Dermis microvascular lymphatic vessel endothelial cell (primary cell): ENCODE data around the gene MYPOP. TPM values are rescaled to one million over a fixed set of nuclear protein-coding genes. Genes with fewer than 3 reads are reported as not detected.

Source experiments
- DNase-seq, 2 donors: peaks; one replicate each; pipeline versions ENCODE4 v3.0.0 to v3.0.0-alpha.2; 2010; ENCODE audit warnings: low read depth in 2 of 2
- total RNA-seq: library from RNA; depleted of rRNA; stranded (reverse); fragments of >200 nt; gene quantifications from 2 replicates; pipeline ENCODE4 v1.2.1, GENCODE V29; 2014

MYPOP gene
- total RNA-seq, 1 donor from 2014 or later: 0.64 TPM

DNA sequence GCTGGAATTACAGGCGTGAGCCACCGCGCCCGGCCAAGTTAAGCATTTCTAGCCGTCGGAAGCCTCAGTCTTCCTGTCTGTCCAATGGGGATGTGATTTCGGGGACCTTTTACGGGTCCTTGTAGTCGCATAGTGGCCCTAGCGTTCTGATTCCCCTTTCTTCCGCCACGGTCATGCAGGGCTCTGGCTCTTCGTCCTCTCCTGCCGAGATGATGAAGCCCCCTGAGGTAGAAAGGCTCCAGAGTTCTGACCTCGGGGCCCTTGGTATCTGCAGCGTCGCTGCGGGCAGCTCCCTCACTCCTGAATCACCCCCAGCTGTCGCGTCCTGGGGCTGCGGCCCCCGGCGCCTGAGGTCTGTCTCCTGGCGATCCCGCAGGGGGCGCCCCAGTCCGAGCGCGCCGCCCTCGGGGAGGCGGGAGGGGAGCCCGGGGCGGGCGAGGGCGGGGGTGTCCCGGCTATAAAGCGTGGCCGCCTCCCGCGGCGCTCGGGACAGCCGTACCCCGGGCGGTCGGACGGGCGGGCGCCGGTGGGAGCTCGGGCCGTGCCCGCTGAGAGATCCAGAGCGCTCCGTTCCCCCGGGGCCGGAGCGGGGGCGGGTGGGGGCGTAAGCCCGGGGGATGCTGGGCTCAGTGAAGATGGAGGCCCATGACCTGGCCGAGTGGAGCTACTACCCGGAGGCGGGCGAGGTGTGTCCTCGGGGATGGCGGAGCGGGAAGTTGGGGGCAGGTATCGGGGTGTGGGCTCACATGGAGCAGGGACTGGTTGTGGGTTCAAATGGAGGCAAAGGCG lies 38.4 kb downstream of the MYPOP start, which contains the start of gene FOXA3:
FOXA3 (plus strand) TSS at position 487 of the 789 bp plus-strand sequence; CDS start at position 618, 131 bp downstream.
- peak in 1 of 2 donors; percentile 58 for DNase-seq

DNA sequence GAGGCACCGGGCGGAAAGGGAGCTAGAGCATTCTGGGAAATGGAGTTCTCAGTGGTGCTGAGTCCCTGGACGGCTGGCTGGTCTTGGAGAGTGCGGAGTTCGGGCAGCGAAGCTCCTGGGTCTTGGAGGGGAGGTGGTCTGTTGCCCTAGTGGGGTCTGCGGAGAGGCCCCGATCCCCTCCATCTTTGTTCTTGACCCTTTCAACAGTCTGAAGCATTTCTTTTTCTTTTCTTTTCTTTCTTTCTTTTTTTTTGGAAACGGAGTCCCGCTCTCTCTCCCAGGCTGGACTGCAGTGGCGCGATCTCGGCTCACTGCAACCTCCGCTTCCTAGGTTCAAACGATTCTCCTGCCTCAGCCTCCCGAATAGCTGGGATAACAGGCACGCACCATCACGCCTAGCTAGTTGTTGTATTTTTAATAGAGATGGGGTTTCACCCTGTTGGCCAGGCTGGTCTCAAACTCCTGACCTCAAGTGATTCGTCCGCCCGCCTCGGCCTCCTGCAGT lies 39.0 kb downstream of the MYPOP start:
- no peak for DNase-seq

DNA sequence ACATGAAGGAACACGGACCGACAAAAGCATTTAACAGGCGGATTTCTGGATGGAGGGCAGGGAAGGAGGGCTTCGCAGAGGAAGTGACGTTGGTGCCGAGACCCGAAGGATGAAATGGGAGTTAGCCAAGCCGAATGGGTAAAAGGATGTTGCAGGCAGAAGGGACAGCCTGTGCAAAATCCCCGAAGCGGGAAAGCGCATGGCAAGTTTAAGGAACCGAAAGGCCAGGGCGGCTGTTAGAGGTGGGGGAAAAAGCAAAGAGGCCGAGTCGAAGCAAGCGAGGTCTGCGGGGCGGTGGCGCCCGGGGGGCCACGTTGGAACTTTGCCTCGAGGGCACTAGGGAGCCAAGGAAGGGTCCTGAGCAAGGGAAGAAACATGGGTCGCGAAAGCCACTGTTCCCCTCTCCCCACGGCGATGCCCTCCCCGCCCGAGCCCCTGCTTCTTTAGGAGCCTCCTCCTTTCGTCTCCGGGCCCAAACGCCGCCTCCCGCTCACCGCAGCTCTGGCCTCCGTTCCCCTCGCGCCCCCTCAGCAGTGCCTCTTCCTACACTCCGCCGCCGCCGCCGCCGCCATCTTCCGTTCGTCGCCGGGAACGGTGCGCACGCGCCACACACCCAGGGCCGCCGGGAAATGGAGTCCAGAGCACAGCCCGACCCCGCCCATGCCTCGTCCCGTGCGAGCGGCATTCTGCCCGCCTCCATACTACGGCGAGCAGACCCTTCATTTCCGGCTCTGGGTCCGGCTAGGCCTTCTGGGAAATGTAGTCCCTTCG lies 39.7 kb downstream of the MYPOP start, which contains the start of gene SYMPK:
SYMPK (minus strand) TSS at position 584 of the 771 bp plus-strand sequence. CDS start 8,652 bp downstream, outside the sequence.
- DNase-seq: peak; percentile 95 to 99

DNA sequence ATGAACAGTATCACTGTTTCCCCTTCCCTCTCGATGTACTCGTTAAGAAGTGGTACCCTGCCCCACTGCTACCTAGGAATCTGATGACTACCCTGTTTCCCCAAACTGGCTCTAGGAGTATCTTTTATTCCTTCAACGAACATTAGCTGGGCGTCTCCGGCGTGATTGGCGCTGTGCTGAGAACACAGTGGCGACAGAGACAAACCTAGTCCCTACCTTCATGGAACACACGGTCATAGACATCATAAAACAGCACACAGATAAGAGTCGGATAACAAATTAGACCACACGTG lies 40.2 kb downstream of the MYPOP start:
- DNase-seq: no peak

DNA sequence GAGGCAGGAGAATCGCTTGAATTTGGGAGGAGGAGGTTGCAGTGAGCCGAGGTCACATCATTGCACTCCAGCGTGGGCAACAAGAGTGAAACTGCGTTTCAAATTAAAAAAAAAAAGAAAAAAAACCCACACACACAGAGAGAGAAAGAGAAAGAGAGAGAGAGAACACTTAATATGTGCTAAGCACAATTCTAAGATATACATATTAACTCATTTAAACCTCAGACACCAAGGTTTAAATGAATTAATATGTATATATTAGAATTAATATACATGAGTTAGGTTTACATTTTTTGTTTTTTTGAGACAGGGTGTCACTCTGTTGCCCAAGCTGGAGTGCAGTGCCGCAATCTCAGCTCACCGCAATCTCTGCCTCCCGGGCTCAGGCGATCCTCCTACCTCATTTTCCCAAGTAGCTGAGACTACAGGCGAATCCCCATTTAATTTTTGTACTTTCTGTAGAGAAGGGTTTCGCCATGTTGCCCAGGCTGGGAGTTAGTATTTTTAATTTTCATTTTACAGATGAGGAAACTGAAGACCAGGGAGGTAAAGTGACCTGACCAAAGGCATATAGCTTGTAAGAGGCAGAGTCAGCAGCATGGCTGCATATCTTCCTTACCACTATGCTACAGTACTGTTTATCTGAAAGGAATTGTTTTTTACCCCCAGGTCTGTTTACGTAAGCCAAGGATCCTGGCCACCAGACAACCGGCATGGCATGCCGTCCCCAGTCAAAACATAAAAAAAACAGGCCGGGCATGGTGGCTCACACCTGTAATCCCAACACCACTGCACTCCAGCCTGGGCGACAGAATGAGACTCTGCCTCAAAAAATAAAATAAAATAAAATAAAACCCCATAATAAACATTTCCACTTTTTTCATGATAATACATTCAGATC lies 41.8 kb downstream of the MYPOP start:
- no peak for DNase-seq

DNA sequence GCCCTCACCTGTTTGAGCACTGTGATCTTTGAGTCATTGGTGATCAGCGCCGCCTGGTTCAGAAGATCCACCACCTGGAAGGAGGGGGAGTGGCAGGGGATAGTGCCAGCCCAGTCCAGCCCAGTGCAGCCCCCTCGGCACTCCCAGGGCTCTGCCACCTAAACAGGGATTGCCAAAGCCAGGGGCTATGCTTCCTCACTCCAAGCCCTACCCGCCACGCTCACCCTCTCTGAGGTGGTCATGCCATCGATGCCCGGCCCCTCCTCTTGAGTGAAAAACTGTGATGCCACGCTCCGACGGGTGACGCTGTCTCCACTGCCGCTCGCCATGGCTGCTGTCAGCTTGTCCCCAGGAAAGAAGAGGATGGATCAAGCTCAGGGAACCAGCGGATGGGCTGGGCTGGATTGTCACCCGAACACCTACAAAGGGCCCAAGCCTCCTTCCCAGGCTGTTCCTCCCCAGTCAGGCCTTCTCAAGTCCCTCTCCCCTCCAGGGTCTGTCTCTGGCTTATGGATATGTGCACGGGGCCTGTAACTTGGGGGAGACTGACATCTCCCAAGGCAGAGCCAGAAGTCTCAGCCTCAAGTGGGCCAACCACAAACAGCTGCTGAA lies 48.1 kb downstream of the MYPOP start:
- DNase-seq: no peak

DNA sequence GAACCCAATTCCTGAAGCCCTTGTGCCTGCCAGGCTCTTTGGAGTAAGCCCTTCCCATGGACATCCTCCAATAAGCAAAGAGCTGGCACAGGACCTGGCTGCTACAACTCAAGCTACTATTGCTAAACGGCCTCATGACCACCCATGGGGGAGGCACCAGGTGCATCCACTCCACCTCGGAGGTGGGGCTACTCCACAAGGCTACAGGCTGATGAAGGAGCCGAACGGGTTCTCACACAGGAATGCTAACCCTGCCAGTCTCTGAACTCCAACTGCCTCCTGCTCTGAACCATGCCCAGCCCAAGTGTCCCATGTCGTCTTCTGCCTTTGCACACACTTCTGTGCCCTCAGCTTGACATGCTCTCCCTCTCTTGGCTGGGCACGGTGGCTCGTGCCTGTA lies 49.4 kb downstream of the MYPOP start:
- no peak for DNase-seq

DNA sequence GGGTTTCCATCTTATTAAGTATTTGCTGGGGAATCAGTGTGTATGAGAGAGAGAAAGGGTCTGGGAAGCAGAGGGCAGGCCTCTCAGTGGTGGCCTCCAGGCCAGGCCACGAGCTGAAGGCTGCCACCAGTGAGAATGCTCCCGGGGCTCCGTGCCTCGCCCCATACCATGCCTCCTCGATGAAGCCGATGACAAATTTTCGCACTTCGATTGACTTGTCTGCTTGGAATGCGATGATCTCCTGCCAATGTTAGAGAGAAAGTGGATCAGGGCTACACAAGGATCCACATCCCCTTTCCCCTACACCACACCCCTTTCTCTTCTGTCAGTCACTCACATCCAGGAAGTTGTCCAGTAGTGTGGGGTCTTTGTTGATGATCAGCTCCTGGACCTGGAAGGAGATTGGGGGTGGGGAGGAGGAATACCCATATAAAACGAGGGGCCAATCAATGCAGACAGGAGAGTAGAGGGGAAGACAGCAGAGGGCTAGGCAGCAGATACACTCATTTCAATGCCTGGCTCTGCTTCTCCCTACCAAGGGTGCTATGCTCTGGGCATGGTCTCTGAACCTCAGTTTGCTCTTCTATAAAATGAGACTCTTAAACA lies 50.2 kb downstream of the MYPOP start:
- DNase-seq: no peak

DNA sequence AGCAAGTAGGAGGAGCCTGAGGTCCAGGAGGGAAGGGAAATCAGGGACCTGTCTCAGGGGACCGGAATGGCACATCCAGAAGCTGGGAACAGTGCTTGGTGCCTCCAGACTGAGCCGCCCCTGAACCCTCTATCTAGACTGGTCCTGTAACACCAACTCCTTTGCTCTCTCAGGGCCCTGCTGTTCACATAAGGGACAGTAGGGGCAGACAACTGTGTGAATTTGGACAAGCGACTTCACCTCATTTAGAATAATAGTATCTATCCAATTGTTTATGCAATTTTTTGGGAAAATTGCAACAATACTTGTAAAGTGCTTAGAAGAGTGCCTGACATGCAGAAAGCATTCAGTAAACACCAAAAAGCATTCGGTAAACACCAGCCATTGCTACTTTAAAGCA lies 53.5 kb downstream of the MYPOP start:
- no peak for DNase-seq

DNA sequence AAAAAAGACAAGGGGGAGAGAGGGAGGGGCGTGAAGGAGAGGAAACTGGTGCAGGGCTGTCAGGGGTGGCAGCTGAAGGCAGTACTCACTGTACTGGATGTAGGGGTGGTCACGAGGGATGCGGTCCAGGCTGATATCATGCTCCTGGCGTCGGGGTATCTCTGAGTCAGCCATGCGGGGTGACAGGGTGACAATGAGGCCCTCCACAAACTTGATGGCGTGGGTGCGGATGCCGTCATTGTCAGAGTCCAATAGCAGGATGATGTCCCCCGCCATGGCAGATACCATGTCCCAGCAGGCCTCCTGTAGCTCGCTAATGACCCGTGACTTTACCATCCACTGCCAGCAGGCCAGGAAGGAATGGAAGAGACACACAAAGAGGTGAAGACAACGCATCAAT lies 54.8 kb downstream of the MYPOP start:
- no peak for DNase-seq

DNA sequence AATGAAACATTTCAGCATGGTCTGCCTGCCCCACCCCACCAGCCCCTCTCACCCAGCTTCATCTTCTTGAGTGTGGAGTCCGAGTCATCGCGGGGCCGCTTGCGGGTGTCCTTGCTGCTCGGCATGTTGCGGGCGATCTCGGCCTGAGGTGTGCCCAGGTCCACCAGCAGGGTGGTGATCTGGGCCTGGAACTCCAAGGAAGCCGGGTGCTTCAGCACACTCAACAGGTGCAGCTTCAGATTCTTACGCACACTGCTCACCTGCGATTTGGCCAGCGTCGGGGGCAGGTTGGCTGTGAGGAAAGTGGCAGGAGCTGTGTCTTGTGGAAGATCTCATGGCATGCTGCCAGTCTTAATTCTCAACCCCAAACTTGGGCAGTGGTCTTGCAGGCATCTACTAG lies 60.2 kb downstream of the MYPOP start:
- no peak for DNase-seq

Other genes starting within 250 kb of the MYPOP start
- 0.13 TPM in 1 of 2 replicates, not detected in the other for gene GIPR, start 234.4 kb downstream of the MYPOP start, total RNA-seq
- 222 and 396 TPM in 2 replicates for gene SNRPD2, start 210.7 kb downstream of the MYPOP start, total RNA-seq
- gene QPCTL, start 209.9 kb downstream of the MYPOP start, total RNA-seq: 8.3 and 11.7 TPM in 2 replicates
- 3.2 and 5.4 TPM in 2 replicates for gene FBXO46, start 171.7 kb downstream of the MYPOP start, total RNA-seq
- not detected in 2 replicates for gene MEIOSIN, start 169.2 kb downstream of the MYPOP start, total RNA-seq
- 4.0 and 5.4 TPM in 2 replicates for gene SIX5, start 133.4 kb downstream of the MYPOP start, total RNA-seq
- 5.0 and 8.0 TPM in 2 replicates for gene DMPK, start 120.1 kb downstream of the MYPOP start, total RNA-seq
- gene DMWD, start 109.8 kb downstream of the MYPOP start, total RNA-seq: 15.8 and 22.3 TPM in 2 replicates
- gene RSPH6A, start 87.3 kb downstream of the MYPOP start, total RNA-seq: under 0.01 TPM in 2 replicates
- 22.1 and 35.3 TPM in 2 replicates for gene SYMPK, start 39.5 kb downstream of the MYPOP start, total RNA-seq
- gene FOXA3, start 38.3 kb downstream of the MYPOP start, total RNA-seq: 0.13 TPM in 1 of 2 replicates, not detected in the other
- gene IRF2BP1, start 16.5 kb downstream of the MYPOP start, total RNA-seq: 14.9 and 24.5 TPM in 2 replicates
- gene NANOS2, start 12.2 kb upstream of the MYPOP start, total RNA-seq: not detected in 2 replicates
- 5.1 and 7.8 TPM in 2 replicates for gene NOVA2, start 71.3 kb upstream of the MYPOP start, total RNA-seq
- gene CCDC61, start 92.9 kb upstream of the MYPOP start, total RNA-seq: 4.6 and 5.2 TPM in 2 replicates
- gene PGLYRP1, start 120.4 kb upstream of the MYPOP start, total RNA-seq: not detected in 2 replicates
- gene IGFL4, start 138.4 kb upstream of the MYPOP start, total RNA-seq: not detected in 2 replicates
- gene IGFL3, start 222.1 kb upstream of the MYPOP start, total RNA-seq: not detected in 2 replicates
- gene IGFL2, start 245.6 kb upstream of the MYPOP start, total RNA-seq: not detected in 2 replicates